Osteoblast (primary cell): ENCODE measurements around the gene NDUFA13. TPM values are rescaled to one million over a fixed set of nuclear protein-coding genes. Genes with fewer than 3 reads are reported as not detected.

Source experiments
- DNase-seq: peaks from one replicate; pipeline ENCODE4 v3.0.0; 2011; ENCODE audit warnings: low spot score, mixed read lengths; ENCODE audit not compliant: insufficient read length; ENCODE audit errors: missing footprints
- H2AFZ ChIP-seq: 2 replicates; pipeline ENCODE4 v1.6.0; 2011; ENCODE audit warnings: mild to moderate bottlenecking, low read length
- H3K27ac ChIP-seq: 2 replicates; pipeline ENCODE4 v1.5.1; 2011; ENCODE audit warnings: mild to moderate bottlenecking, low read depth, low read length, moderate library complexity
- H3K27me3 ChIP-seq: 2 replicates; pipeline ENCODE4 v1.6.0; 2012; ENCODE audit warnings: mild to moderate bottlenecking, control low read depth, inconsistent platforms, low read length, moderate library complexity; ENCODE audit not compliant: insufficient read depth
- H3K36me3 ChIP-seq: 2 replicates; pipeline ENCODE4 v1.5.1; 2011; ENCODE audit warnings: mild to moderate bottlenecking, low read length, control low read depth, moderate library complexity; ENCODE audit not compliant: insufficient read depth
- H3K4me1 ChIP-seq: 2 replicates; pipeline ENCODE4 v1.5.1; 2011; ENCODE audit warnings: mild to moderate bottlenecking, low read length, control low read depth, moderate library complexity; ENCODE audit not compliant: insufficient read depth
- H3K4me2 ChIP-seq: 2 replicates; pipeline ENCODE4 v1.6.0; 2011; ENCODE audit warnings: mild to moderate bottlenecking, low read length; ENCODE audit not compliant: insufficient read depth
- H3K4me3 ChIP-seq: fragments of 200-600 bp; sonication (generic); 3 replicates; pipeline ENCODE4 v1.5.1; 2012; ENCODE audit warnings: mild to moderate bottlenecking, low read length, inconsistent platforms; ENCODE audit not compliant: insufficient read depth
- H3K79me2 ChIP-seq: 2 replicates; pipeline ENCODE4 v1.6.0; 2012; ENCODE audit warnings: mild to moderate bottlenecking, low read length, control low read depth, inconsistent platforms; ENCODE audit not compliant: insufficient read depth
- H3K9me3 ChIP-seq: 2 replicates; pipeline ENCODE4 v1.5.1; 2011; ENCODE audit warnings: low read depth, low read length, control low read depth
- H4K20me1 ChIP-seq: 2 replicates; pipeline ENCODE4 v1.6.0; 2012; ENCODE audit warnings: mild to moderate bottlenecking, low read length, control low read depth; ENCODE audit not compliant: insufficient read depth
- total RNA-seq: library from RNA; depleted of rRNA; stranded (reverse); fragments of >200 nt; gene quantifications from 2 replicates; pipeline ENCODE4 v1.2.3, GENCODE V29; 2012
- TF ChIP-seq, protein P1 (sequence below): IDR thresholded peaks from 2 replicates; pipeline ENCODE4 v1.5.1; 2011; ENCODE audit warnings: mild to moderate bottlenecking, low read depth, low read length, moderate library complexity; ENCODE audit errors: extremely low read depth

NDUFA13 gene
- total RNA-seq, 1 donor: 160 TPM

DNA sequence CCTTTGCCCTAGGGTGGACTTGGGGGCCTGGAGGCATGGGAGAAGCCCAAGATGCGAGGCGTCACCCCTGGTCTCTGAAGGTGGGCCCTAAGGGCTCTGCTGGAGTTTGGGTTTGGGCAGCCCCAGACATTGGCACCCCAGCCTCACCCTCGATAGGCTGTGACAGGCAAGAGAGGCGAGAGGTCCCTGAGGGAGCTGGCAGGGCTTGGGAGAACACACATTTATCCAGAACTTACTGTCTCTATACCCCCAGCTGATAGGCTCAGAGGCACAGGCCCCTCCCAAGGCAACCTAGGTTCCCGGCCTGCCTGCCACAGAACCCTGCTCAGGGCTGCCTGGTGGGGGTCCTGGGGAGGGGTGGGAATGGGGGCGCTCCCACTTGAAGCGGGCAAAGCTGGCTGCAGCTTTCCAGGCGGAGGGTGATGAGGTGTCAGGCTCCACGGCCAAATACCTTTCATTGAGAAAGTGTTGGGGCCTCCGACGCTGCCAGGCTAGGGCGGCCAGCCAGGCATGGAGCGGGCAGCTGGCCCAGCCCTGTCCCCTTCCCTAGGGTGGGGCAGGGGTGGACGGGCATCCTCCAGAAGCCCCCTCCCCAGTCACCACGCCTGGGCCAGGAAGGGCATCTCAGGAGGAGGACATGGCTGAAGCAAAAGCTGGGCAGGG, 31.8 kb downstream of the NDUFA13 start:
- TF ChIP-seq, protein P1, sequence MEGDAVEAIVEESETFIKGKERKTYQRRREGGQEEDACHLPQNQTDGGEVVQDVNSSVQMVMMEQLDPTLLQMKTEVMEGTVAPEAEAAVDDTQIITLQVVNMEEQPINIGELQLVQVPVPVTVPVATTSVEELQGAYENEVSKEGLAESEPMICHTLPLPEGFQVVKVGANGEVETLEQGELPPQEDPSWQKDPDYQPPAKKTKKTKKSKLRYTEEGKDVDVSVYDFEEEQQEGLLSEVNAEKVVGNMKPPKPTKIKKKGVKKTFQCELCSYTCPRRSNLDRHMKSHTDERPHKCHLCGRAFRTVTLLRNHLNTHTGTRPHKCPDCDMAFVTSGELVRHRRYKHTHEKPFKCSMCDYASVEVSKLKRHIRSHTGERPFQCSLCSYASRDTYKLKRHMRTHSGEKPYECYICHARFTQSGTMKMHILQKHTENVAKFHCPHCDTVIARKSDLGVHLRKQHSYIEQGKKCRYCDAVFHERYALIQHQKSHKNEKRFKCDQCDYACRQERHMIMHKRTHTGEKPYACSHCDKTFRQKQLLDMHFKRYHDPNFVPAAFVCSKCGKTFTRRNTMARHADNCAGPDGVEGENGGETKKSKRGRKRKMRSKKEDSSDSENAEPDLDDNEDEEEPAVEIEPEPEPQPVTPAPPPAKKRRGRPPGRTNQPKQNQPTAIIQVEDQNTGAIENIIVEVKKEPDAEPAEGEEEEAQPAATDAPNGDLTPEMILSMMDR: no peak
- peaks cover 7% of the 10 kb centered on the region for H3K27me3 ChIP-seq
- no peak overlapping the region for H3K4me3 ChIP-seq
- H3K4me2 ChIP-seq: no peak overlapping the region
- H3K9me3 ChIP-seq: no peaks in the 10 kb centered on the region
- H3K79me2 ChIP-seq: no peaks in the 10 kb centered on the region
- H4K20me1 ChIP-seq: no peaks in the 10 kb centered on the region
- H3K4me1 ChIP-seq: peaks cover 9% of the 10 kb centered on the region
- DNase-seq: peak; percentile 87
- no peaks in the 10 kb centered on the region for H3K36me3 ChIP-seq
- H3K27ac ChIP-seq: no peak overlapping the region
- H2AFZ ChIP-seq: no peak overlapping the region

- peak; percentile 77 for DNase-seq
Observed at GRCh38 chr19:19548915-19549759, 33.1 kb downstream of the NDUFA13 start.

DNA sequence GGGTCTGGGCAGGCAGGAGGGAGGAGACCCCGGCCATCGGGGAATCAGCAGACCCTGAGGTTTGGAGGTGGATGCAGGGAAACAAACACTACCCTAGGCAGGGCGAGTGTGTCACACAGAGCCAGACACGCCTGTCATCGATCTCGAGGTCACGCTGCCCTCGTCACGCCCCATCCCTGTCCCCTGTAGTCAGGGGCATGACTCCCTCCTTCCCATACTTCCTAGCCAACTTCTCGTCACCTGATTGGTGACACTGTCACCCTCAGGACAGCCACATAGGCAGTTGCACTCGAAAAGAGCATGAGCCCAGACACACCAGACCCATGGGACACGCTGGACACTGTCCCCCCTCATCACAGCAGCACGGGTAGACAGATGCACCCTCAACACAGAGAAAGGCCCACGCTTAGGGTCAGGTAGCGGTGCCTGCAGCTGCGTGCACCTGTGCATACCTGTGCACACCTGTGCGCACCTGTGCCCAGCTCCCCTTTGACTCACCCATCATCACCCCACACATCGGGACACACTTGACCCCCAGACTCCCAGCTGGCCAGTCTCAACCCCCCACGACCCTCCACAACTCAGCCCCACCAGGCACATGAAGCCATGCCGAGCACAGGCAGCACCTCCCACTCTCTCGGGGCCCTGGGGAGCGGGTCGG, 33.9 kb downstream of the NDUFA13 start:
- Histone ChIP-seq H3K4me1 (peaks cover 9% of the 10 kb centered on the region), H3K27ac (no peak overlapping the region), H3K4me3 (no peak overlapping the region), H4K20me1 (no peaks in the 10 kb centered on the region), H3K27me3 (peaks cover 7% of the 10 kb centered on the region), H2AFZ (no peak overlapping the region), H3K4me2 (no peak overlapping the region), H3K9me3 (no peaks in the 10 kb centered on the region), H3K79me2 (no peaks in the 10 kb centered on the region), H3K36me3 (no peaks in the 10 kb centered on the region)
- TF ChIP-seq, protein P1: no peak
- DNase-seq: peak; percentile 80

More at GRCh38 chr19:19548915-19549759, 33.1 kb downstream of the NDUFA13 start:
- Histone ChIP-seq H3K9me3 (no peaks in the 10 kb centered on the region), H3K4me2 (no peak overlapping the region), H3K79me2 (no peaks in the 10 kb centered on the region), H2AFZ (no peak overlapping the region), H3K27ac (no peak overlapping the region), H3K27me3 (peaks cover 7% of the 10 kb centered on the region), H3K4me1 (peaks cover 9% of the 10 kb centered on the region), H4K20me1 (no peaks in the 10 kb centered on the region), H3K4me3 (no peak overlapping the region), H3K36me3 (no peaks in the 10 kb centered on the region)
- TF ChIP-seq, protein P1: no peak
